Cardiac muscle cell (in vitro differentiated cells and primary cell): ENCODE results near the gene HS6ST1. TPM values are rescaled to one million over a fixed set of nuclear protein-coding genes. Genes with fewer than 3 reads are reported as not detected.

ENCODE experiments used
- DNase-seq, 2 donors: peaks; one replicate each; pipeline versions ENCODE4 v3.0.0 to v3.0.0-alpha.2; 2010 to 2017; ENCODE audit warnings: low read depth in 1 of 2, low spot score in 1 of 2
- H3K27ac ChIP-seq: fragments of 200-600 bp; sonication (generic); 2 replicates; pipeline ENCODE4 v1.5.1; 2016
- H3K27me3 ChIP-seq: fragments of 200-600 bp; sonication (generic); 2 replicates; pipeline ENCODE4 v1.6.0; 2016; ENCODE audit warnings: control low read depth
- H3K36me3 ChIP-seq: fragments of 200-600 bp; sonication (generic); 2 replicates; pipeline ENCODE4 v1.5.1; 2016; ENCODE audit warnings: control low read depth
- H3K4me1 ChIP-seq: fragments of 200-600 bp; sonication (generic); 2 replicates; pipeline ENCODE4 v1.8.1; 2017; ENCODE audit warnings: low read depth, mild to moderate bottlenecking, mixed run types
- H3K4me3 ChIP-seq: fragments of 200-600 bp; sonication (generic); 2 replicates; pipeline ENCODE4 v1.5.1; 2016; ENCODE audit warnings: mild to moderate bottlenecking
- H3K9me3 ChIP-seq: fragments of 200-600 bp; sonication (generic); 2 replicates; pipeline ENCODE4 v1.5.1; 2017; ENCODE audit warnings: low read depth, mild to moderate bottlenecking, control low read depth
- polyA plus RNA-seq: library from polyadenylated mRNA; unstranded; fragments of >200 nt; fragmentation: Nextera tagmentation; extraction: Ambion mirVana; gene quantifications from 2 replicates; pipeline ENCODE4 v1.2.1, GENCODE V29; 2016
- total RNA-seq: library from RNA; depleted of rRNA; stranded (reverse); fragments of >200 nt; gene quantifications from 2 replicates; pipeline ENCODE4 v1.2.3, GENCODE V29; 2016
- TF ChIP-seq, protein P1 (sequence below): IDR thresholded peaks from 2 replicates; pipeline ENCODE4 v1.5.1; 2012; ENCODE audit warnings: low read depth, mild to moderate bottlenecking, low read length

The HS6ST1 gene
- total and polyA plus RNA-seq, 2 experiments from 2014 or later = 22.9 to 24.5 TPM

DNA sequence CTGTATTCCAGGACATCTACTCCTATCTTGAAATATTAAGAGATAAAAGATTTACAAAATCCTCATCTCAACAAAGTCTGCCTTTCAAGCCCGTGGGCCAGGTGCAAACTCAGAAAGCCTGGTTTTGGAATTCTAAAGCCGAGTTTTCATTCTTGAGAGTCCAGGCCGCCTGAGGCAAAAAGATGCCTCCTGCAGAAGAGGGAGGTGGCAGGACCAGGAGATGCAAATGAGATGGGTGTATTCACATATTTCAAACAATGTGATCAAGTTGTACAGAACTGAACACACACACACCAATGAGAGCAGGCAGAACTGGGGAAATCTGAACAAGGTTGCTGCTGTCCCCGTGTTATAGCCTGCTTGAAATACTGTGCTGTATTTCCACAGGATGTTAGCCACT lies 7.7 kb upstream of the HS6ST1 start:
- TF ChIP-seq, protein P1, sequence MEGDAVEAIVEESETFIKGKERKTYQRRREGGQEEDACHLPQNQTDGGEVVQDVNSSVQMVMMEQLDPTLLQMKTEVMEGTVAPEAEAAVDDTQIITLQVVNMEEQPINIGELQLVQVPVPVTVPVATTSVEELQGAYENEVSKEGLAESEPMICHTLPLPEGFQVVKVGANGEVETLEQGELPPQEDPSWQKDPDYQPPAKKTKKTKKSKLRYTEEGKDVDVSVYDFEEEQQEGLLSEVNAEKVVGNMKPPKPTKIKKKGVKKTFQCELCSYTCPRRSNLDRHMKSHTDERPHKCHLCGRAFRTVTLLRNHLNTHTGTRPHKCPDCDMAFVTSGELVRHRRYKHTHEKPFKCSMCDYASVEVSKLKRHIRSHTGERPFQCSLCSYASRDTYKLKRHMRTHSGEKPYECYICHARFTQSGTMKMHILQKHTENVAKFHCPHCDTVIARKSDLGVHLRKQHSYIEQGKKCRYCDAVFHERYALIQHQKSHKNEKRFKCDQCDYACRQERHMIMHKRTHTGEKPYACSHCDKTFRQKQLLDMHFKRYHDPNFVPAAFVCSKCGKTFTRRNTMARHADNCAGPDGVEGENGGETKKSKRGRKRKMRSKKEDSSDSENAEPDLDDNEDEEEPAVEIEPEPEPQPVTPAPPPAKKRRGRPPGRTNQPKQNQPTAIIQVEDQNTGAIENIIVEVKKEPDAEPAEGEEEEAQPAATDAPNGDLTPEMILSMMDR = no peak
- no peak overlapping the region for H3K27ac ChIP-seq
- H3K27me3 ChIP-seq = peaks cover under 1% of the 10 kb centered on the region
- no peak overlapping the region for H3K4me3 ChIP-seq
- no peaks in the 10 kb centered on the region for H3K36me3 ChIP-seq
- DNase-seq = no peak
- H3K9me3 ChIP-seq = no peaks in the 10 kb centered on the region
- no peaks in the 10 kb centered on the region for H3K4me1 ChIP-seq

DNA sequence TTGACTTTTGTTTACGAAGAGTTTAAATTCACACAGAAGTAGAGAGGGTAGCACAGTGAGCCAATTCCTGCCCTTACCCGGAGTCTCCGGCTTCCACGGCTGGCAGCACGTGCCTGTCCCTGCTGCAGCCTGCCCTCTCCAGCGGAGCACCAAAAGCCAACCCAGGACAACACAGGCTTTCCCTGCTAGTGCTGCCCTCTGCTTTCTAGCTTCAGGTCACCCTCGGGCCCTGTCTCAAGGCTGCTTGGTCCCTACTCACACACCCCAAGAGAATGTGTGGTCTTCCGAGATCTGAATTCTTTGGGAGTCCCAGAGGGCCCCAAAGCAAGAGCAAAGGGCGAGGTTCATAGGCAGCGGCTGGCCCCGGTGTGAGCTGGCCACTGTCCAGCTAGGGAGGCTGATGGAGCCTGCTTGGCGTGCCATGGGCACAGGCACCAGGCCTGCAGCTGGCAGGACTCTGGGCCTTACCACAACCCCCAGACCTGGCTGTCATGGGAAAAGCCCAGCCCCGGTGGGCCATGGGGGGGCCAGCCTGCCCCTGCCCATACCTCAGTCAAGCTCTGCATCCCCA lies 7.0 kb upstream of the HS6ST1 start:
- no peaks in the 10 kb centered on the region for H3K36me3 ChIP-seq
- no peaks in the 10 kb centered on the region for H3K9me3 ChIP-seq
- H3K27ac ChIP-seq = no peak overlapping the region
- H3K27me3 ChIP-seq = peaks cover 7% of the 10 kb centered on the region
- H3K4me1 ChIP-seq = no peaks in the 10 kb centered on the region
- no peak overlapping the region for H3K4me3 ChIP-seq
- TF ChIP-seq, protein P1 = no peak
- DNase-seq = no peak

DNA sequence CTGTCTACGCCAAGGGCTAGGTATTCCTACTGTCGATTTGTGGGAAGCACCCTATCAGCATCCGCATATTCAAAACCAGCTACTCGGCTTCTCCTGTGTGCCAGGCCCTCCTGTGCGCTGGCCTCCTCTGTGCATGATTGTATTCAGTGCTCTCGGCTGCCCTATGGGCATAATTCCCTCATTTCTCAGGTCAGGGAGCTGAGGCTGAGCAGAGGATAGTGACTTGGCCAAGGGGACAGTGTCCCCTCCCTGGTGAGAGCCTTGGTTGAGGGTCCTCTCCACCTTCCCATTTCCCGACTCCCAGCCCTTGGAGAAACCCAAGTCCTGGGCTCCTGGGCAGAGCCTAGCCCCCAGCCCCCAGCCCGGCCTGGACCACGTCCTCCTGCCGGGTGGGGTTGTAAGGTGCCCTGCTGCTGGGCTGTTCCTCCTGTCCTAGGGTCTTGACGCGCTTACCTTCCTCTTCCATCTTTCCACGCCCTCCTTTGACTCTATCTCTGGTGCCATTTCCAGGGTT lies 6.3 kb upstream of the HS6ST1 start:
- Histone ChIP-seq H3K4me1 (no peaks in the 10 kb centered on the region), H3K4me3 (no peak overlapping the region)

DNA sequence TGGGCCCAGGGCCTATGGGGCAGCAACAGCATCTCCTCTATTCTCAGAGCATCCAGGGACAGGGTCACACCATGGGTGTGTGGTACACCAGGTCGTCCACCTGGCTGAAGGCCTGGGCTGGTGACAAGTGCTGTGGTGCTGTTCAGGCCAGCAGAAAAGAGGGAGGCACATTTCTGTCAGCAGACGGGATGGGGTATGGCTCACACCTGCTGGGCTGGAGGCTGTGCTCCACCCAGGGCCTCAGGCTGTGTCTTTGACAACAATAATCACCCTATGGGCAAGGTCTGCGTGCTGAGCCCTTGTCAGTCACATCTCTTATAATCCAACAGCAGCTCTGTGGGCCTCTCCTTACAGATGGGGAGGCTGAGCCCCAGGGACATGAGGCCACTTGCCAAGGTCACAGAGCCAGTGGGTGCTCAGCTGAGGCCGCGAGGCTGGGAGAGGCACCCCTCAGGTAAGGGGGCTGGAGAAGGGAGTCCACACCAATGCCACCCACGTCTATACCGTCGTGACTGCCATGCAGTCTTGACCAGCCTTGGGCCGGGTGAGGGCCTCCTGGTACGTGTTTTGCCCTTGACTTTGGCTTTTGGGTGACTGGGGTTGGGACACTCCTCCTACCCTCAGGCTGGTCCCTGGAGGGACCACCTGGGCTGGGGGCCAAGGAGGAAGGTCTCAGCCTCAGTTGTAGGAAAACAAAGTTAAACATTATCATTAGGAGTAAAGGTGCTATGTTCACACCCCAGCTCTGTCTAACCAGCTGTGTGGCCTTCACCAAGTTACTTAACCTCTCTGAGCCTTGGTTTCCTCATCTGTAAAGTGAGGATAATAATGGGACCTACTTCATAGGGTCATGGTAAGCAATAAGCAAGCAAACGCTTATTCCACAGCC lies 5.6 kb upstream of the HS6ST1 start:
- TF ChIP-seq, protein P1 = no peak
- Histone ChIP-seq H3K36me3 (no peaks in the 10 kb centered on the region), H3K4me3 (no peak overlapping the region), H3K4me1 (no peaks in the 10 kb centered on the region), H3K27ac (no peak overlapping the region), H3K9me3 (no peaks in the 10 kb centered on the region), H3K27me3 (peaks cover 21% of the 10 kb centered on the region)
- no peak for DNase-seq

More for the DNA sequence above, 6.3 kb upstream of the HS6ST1 start:
- no peaks in the 10 kb centered on the region for H3K36me3 ChIP-seq
- peaks cover 14% of the 10 kb centered on the region for H3K27me3 ChIP-seq
- DNase-seq = no peak
- no peak overlapping the region for H3K27ac ChIP-seq
- TF ChIP-seq, protein P1 = no peak
- no peaks in the 10 kb centered on the region for H3K9me3 ChIP-seq

DNA sequence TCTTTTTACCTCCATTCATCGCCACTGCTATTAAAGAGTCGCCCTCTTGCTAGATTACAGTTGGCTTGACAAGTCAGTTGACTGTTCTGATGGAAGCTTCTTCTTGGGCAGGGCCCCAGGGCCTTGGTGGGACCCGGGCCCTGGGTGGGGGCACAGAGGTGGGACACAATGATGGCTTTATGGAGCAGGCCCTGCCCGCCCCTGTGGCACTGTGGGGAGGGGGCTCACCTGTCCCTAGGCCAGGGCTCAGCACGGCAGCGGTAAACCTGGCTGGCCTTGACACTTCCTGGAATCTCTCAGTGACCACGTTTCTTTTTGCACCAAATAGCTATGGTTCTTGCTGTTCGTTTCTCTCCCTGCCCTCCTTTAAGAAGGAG lies 4.9 kb upstream of the HS6ST1 start:
- Histone ChIP-seq H3K27me3 (peaks cover 21% of the 10 kb centered on the region), H3K27ac (no peak overlapping the region), H3K4me1 (no peaks in the 10 kb centered on the region), H3K36me3 (no peaks in the 10 kb centered on the region), H3K4me3 (no peak overlapping the region), H3K9me3 (no peaks in the 10 kb centered on the region)
- TF ChIP-seq, protein P1 = no peak
- DNase-seq = no peak
